Adrenal gland (tissue), 12 donors: ENCODE results near the gene HIVEP3. TPM values are rescaled to one million over a fixed set of nuclear protein-coding genes. Genes with fewer than 3 reads are reported as not detected.

Source experiments
- DNase-seq, 7 donors: peaks; one replicate each; pipeline ENCODE4 v3.0.0-alpha.2; 2019 to 2020
- H3K27ac ChIP-seq, 5 donors: fragments of 200-600 bp; sonication (generic) in 4 of 5; 1 replicate in 3 of 5; 2 replicates in 2 of 5; pipeline versions ENCODE4 v1.5.1 to v1.8.0; 2016 to 2020; ENCODE audit warnings: mild to moderate bottlenecking in 1 of 5
- H3K27me3 ChIP-seq: fragments of 200-600 bp; 2 replicates; pipeline ENCODE4 v1.8.0; 2021
- H3K36me3 ChIP-seq, 2 donors: fragments of 200-600 bp; replicated peaks in 1 of 2; 1 replicate in 1 of 2; 2 replicates in 1 of 2; pipeline versions ENCODE4 v1.5.1 to v1.8.0; 2018 to 2022
- H3K4me1 ChIP-seq, 2 donors: fragments of 200-600 bp; replicated peaks in 1 of 2; 1 replicate in 1 of 2; 2 replicates in 1 of 2; pipeline versions ENCODE4 v1.5.1 to v1.8.0; 2018 to 2021
- H3K4me3 ChIP-seq, 4 donors: fragments of 200-600 bp; sonication (generic) in 3 of 4; one replicate each; pipeline ENCODE4 v1.5.1; 2016 to 2018
- H3K9me3 ChIP-seq, 3 donors: fragments of 200-600 bp; sonication (generic) in 1 of 3; replicated peaks in 1 of 3; 1 replicate in 2 of 3; 2 replicates in 1 of 3; pipeline versions ENCODE4 v1.5.1 to v1.8.0; 2016 to 2021
- POLR2A ChIP-seq, 2 donors: fragments of 450-650 bp; IDR thresholded peaks; one replicate each; pipeline ENCODE4 v1.6.1; 2017; ENCODE audit warnings: antibody characterized with exemption in 2 of 2, mild to moderate bottlenecking in 2 of 2, moderate library complexity in 1 of 2
- WGBS, 4 donors: extraction: QIAGEN DNeasy Blood & Tissue Kit in 2 of 4; methylation state at CpG; one replicate each; pipeline versions ENCODE4 v1.1.5 to v1.1.7; 2013 to 2017; 5-methylcytosine and 5-hydroxymethylcytosine counted together
- intact Hi-C, 2 donors: fragments of 100-400 bp; cut with DNase I; formaldehyde crosslinking; loops; one replicate each; pipeline versions ENCODE4 v1.14.1 to v1.15.0; 2022 to 2023
- polyA plus RNA-seq, 3 donors: library from polyadenylated mRNA; stranded (reverse); fragments of 200-250 nt in 2 of 3; fragments of 350-450 nt in 1 of 3; fragmentation: Illumina TruSeq in 1 of 3; extraction: RNeasy Lipid Tissue Mini Kit (QIAGEN cat#74804) in 1 of 3; gene quantifications; one replicate each; pipeline ENCODE4 v1.2.3, GENCODE V29; 2013 to 2014
- total RNA-seq, 9 donors: library from RNA; depleted of rRNA in 4 of 9; stranded (reverse); fragments of >200 nt in 4 of 9; fragments of 120-200 nt in 1 of 9; fragmentation: NEBNext Ultra II Directional in 1 of 9; extraction: Animal tissue kit (Norgen Biotek cat#: 25700) in 1 of 9; gene quantifications; one replicate each; pipeline versions ENCODE4 v1.1.0 to v1.2.4, GENCODE V29; 2013 to 2023
- TF ChIP-seq, protein P1 (sequence below), 6 experiments: fragments of 450-650 bp in 4 of 6; fragments of 200-600 bp in 2 of 6; sonication (generic) in 1 of 6; IDR thresholded peaks; 1 replicate in 5 of 6; 2 replicates in 1 of 6; pipeline versions ENCODE4 v1.5.1 to v1.8.0; 2016 to 2021; ENCODE audit warnings: antibody characterized with exemption in 6 of 6, mild to moderate bottlenecking in 2 of 6, moderate library complexity in 1 of 6
- donor health status: healthy with polysubstance abuse.
- donor health status: Bipolar disorder and iron deficiency.
- donor health status: DM: yes; HTN: yes; CAD: no.
- donor health status: DM: no; HTN: no; CAD: no.
- donor health status: DM: no; HTN: no; CAD: no.
- donor health status: DM: yes; HTN: yes; CAD: no.

The HIVEP3 gene
- total and polyA plus RNA-seq, 12 donors, result 3.2 to 7.7 (median 7.0) TPM

DNA sequence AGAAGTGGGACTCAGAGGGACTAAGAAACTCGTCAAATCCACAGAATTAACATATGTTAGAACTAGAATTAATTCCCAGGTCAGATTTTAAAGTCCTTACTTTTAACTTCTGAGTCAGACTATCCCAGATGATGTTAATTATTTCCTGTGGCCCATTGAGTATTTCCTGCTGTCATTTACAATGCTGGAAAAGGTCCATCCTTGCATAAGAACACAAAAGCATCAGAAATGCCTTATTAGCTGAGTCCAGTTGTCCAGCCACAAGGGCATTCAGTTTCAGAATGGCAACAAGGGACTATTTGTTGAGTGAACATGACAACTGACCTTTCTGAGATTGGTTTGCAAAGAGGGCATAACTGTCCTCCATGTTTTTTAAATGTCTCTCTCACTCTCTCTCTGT, 16.5 kb upstream of the HIVEP3 start:
- intact Hi-C loops, result no loop called here
- Histone ChIP-seq H3K27ac (no peak overlapping the region), H3K4me3 (no peak overlapping the region), H3K36me3 (no peaks in the 10 kb centered on the region), H3K4me1 (no peaks in the 10 kb centered on the region), H3K9me3 (no peaks in the 10 kb centered on the region), H3K27me3 (no peaks in the 10 kb centered on the region)
- WGBS, 4 donors, result 65 to 74% (median 66%) methylated on average over 1 of the region's 1 CpG
- DNase-seq, result no peak
- TF ChIP-seq, protein P1, sequence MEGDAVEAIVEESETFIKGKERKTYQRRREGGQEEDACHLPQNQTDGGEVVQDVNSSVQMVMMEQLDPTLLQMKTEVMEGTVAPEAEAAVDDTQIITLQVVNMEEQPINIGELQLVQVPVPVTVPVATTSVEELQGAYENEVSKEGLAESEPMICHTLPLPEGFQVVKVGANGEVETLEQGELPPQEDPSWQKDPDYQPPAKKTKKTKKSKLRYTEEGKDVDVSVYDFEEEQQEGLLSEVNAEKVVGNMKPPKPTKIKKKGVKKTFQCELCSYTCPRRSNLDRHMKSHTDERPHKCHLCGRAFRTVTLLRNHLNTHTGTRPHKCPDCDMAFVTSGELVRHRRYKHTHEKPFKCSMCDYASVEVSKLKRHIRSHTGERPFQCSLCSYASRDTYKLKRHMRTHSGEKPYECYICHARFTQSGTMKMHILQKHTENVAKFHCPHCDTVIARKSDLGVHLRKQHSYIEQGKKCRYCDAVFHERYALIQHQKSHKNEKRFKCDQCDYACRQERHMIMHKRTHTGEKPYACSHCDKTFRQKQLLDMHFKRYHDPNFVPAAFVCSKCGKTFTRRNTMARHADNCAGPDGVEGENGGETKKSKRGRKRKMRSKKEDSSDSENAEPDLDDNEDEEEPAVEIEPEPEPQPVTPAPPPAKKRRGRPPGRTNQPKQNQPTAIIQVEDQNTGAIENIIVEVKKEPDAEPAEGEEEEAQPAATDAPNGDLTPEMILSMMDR (IDR thresholded peaks at IDR 0.05), result no peak
- no peak for TF ChIP-seq POLR2A (IDR thresholded peaks at IDR 0.05)

DNA sequence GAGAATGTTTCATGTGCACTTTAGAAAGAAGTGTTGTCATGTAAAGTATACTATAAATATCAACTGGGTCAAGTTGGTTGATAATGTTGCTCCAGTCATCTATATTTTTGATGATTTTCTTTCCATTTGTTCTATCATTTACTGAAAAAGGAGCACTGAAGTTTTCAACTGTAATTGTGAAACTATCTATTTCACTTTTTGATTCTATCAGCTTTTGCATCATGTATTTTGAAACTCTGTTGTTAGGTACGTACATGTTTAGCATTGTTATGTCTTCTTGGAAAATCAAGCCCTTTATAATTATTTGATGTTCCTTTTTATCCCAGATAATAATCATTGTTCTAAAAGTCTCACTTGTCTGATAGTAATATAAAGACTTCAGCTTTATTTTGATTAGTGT, 14.4 kb upstream of the HIVEP3 start:
- TF ChIP-seq POLR2A (IDR thresholded peaks at IDR 0.05), result no peak
- TF ChIP-seq, protein P1 (IDR thresholded peaks at IDR 0.05), result no peak
- WGBS, 4 donors, result 85 to 98% (median 94%) methylated on average over 1 of the region's 1 CpG
- Histone ChIP-seq H3K4me3 (no peak overlapping the region), H3K27me3 (no peaks in the 10 kb centered on the region), H3K9me3 (no peaks in the 10 kb centered on the region), H3K4me1 (no peaks in the 10 kb centered on the region), H3K27ac (no peak overlapping the region), H3K36me3 (no peaks in the 10 kb centered on the region)
- intact Hi-C loops, result no loop called here
- no peak for DNase-seq

- no peaks in the 10 kb centered on the region for H3K4me1 ChIP-seq
- TF ChIP-seq, protein P1 (IDR thresholded peaks at IDR 0.05), result no peak
- TF ChIP-seq POLR2A (IDR thresholded peaks at IDR 0.05), result no peak
- H3K4me3 ChIP-seq, result no peak overlapping the region
- intact Hi-C loops, result no loop called here
- H3K36me3 ChIP-seq, result no peaks in the 10 kb centered on the region
- no peaks in the 10 kb centered on the region for H3K9me3 ChIP-seq
- no peak overlapping the region for H3K27ac ChIP-seq
- H3K27me3 ChIP-seq, result no peaks in the 10 kb centered on the region
- 85 to 91% (median 87%) methylated on average over 3 of the region's 3 CpGs for WGBS, 4 donors
- DNase-seq, result no peak
Measured at GRCh38 chr1:41931578-41931977, 12.9 kb upstream of the HIVEP3 start.

DNA sequence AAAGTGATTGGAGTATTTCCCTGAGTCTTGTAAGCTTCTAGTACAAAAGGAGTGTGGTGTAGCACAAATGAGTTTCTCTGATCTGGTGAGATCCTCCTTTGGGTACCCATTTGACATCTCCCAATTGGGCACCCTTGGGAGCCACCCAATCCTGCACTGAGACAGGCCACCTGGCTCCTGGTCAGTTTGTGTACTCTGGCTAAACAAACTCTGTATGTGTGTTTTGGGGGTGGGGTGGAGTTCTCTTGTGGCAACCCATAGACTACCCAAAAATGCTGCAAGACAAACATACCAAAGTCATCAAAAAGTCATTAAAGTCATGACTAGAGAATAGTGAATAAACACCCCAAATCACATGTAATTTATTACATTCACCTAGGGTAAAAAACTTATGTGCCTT, 8.4 kb upstream of the HIVEP3 start:
- no peaks in the 10 kb centered on the region for H3K36me3 ChIP-seq
- DNase-seq, result no peak
- H3K4me3 ChIP-seq, result no peak overlapping the region
- H3K27ac ChIP-seq, result no peak overlapping the region
- H3K4me1 ChIP-seq, result no peaks in the 10 kb centered on the region
- no peak for TF ChIP-seq POLR2A (IDR thresholded peaks at IDR 0.05)
- TF ChIP-seq, protein P1 (IDR thresholded peaks at IDR 0.05), result no peak
- intact Hi-C loops, result loop anchor here in 1 of 2 donors (10.0 kb wide), 1 partner anchor 108 kb away; no protein-coding TSS in a partner anchor
- no peaks in the 10 kb centered on the region for H3K27me3 ChIP-seq
- H3K9me3 ChIP-seq, result no peaks in the 10 kb centered on the region
